ENCODE data around the gene PTPRM.

The PTPRM gene

GRCh38 chr18:8029731-8030130, 462.6 kb downstream of the PTPRM start:
- H3K4me2 ChIP-seq (ENCODE audit: low read depth, low read length, poor library complexity, severe bottlenecking), result no peak overlapping the region
- H2AFZ ChIP-seq (ENCODE audit: low read depth, low read length, severe bottlenecking), result no peak overlapping the region
- no peak overlapping the region for H3K27ac ChIP-seq (ENCODE audit: low read depth, low read length)
- no peaks in the 10 kb centered on the region for H3F3A ChIP-seq (ENCODE audit: insufficient read depth)
- no peak overlapping the region for H3K4me3 ChIP-seq (ENCODE audit: insufficient read depth, low read length, poor library complexity, severe bottlenecking)
- no peak overlapping the region for H3K9ac ChIP-seq (ENCODE audit: low read length)
- H3K9me2 ChIP-seq (replicated peaks; ENCODE audit: insufficient read depth, low read length), result no peaks in the 10 kb centered on the region
- H3K79me2 ChIP-seq (ENCODE audit: insufficient read depth, low read length), result no peaks in the 10 kb centered on the region
- no peaks in the 10 kb centered on the region for H3K9me3 ChIP-seq (ENCODE audit: insufficient read depth, low read length)
- TF ChIP-seq CTCF (IDR thresholded peaks at IDR 0.05; ENCODE audit: insufficient read depth, low read length, poor library complexity, severe bottlenecking) (no peak), EZH2phosphoT487 (conservative IDR thresholded peaks at IDR 0.05; ENCODE audit: low read length) (no peak)
- H3K36me3 ChIP-seq (ENCODE audit: low read length), result no peaks in the 10 kb centered on the region
- no peaks in the 10 kb centered on the region for H3K27me3 ChIP-seq (ENCODE audit: low read length)
- H4K20me1 ChIP-seq (ENCODE audit: low read depth, low read length), result no peaks in the 10 kb centered on the region

- H2AFZ ChIP-seq (ENCODE audit: low read depth, low read length, severe bottlenecking), result no peak overlapping the region
- no peaks in the 10 kb centered on the region for H3K36me3 ChIP-seq (ENCODE audit: low read length)
- H3K79me2 ChIP-seq (ENCODE audit: insufficient read depth, low read length), result no peaks in the 10 kb centered on the region
- H3F3A ChIP-seq (ENCODE audit: insufficient read depth), result no peaks in the 10 kb centered on the region
- no peak overlapping the region for H3K4me3 ChIP-seq (ENCODE audit: insufficient read depth, low read length, poor library complexity, severe bottlenecking)
- TF ChIP-seq EZH2phosphoT487 (conservative IDR thresholded peaks at IDR 0.05; ENCODE audit: low read length), result no peak
- TF ChIP-seq CTCF (IDR thresholded peaks at IDR 0.05; ENCODE audit: insufficient read depth, low read length, poor library complexity, severe bottlenecking), result no peak
- H3K9me2 ChIP-seq (replicated peaks; ENCODE audit: insufficient read depth, low read length), result no peaks in the 10 kb centered on the region
- H3K27ac ChIP-seq (ENCODE audit: low read depth, low read length), result no peak overlapping the region
- H3K27me3 ChIP-seq (ENCODE audit: low read length), result no peaks in the 10 kb centered on the region
- no peak overlapping the region for H3K9ac ChIP-seq (ENCODE audit: low read length)
- H4K20me1 ChIP-seq (ENCODE audit: low read depth, low read length), result no peaks in the 10 kb centered on the region
- H3K9me3 ChIP-seq (ENCODE audit: insufficient read depth, low read length), result no peaks in the 10 kb centered on the region
- H3K4me2 ChIP-seq (ENCODE audit: low read depth, low read length, poor library complexity, severe bottlenecking), result no peak overlapping the region
These were observed 463.1 kb downstream of the PTPRM start for GRCh38 chr18:8030201-8030600.

GRCh38 chr18:8031496-8031895, 464.4 kb downstream of the PTPRM start:
- TF ChIP-seq EZH2phosphoT487 (conservative IDR thresholded peaks at IDR 0.05; ENCODE audit: low read length) (no peak), CTCF (IDR thresholded peaks at IDR 0.05; ENCODE audit: insufficient read depth, low read length, poor library complexity, severe bottlenecking) (no peak)
- no peaks in the 10 kb centered on the region for H3K79me2 ChIP-seq (ENCODE audit: insufficient read depth, low read length)
- H3K9me3 ChIP-seq (ENCODE audit: insufficient read depth, low read length), result no peaks in the 10 kb centered on the region

More at GRCh38 chr18:8031496-8031895, 464.4 kb downstream of the PTPRM start:
- Histone ChIP-seq H2AFZ (ENCODE audit: low read depth, low read length, severe bottlenecking) (no peak overlapping the region), H4K20me1 (ENCODE audit: low read depth, low read length) (no peaks in the 10 kb centered on the region), H3K36me3 (ENCODE audit: low read length) (no peaks in the 10 kb centered on the region), H3K4me3 (ENCODE audit: insufficient read depth, low read length, poor library complexity, severe bottlenecking) (no peak overlapping the region), H3F3A (ENCODE audit: insufficient read depth) (no peaks in the 10 kb centered on the region), H3K27me3 (ENCODE audit: low read length) (no peaks in the 10 kb centered on the region), H3K4me2 (ENCODE audit: low read depth, low read length, poor library complexity, severe bottlenecking) (no peak overlapping the region), H3K9me2 (replicated peaks; ENCODE audit: insufficient read depth, low read length) (no peaks in the 10 kb centered on the region), H3K27ac (ENCODE audit: low read depth, low read length) (no peak overlapping the region), H3K9ac (ENCODE audit: low read length) (no peak overlapping the region)

Data from SU-DHL-6 (cell line).